Upper lobe of right lung (tissue), 1 donor: ENCODE results near the gene KCNC1. TPM values are rescaled to one million over a fixed set of nuclear protein-coding genes. Genes with fewer than 3 reads are reported as not detected.

Experiments
- ATAC-seq: fragments of 200-7000 bp; cut with Tn5 transposase; one replicate; pipeline ENCODE4 v1.9.1; 2020; ENCODE audit warnings: mild to moderate bottlenecking, moderate library complexity
- DNase-seq: peaks from one replicate; pipeline ENCODE4 v3.0.0-alpha.2; 2020
- H3K27ac ChIP-seq: fragments of 200-600 bp; one replicate; pipeline ENCODE4 v1.8.0; 2022
- H3K27me3 ChIP-seq: fragments of 200-600 bp; one replicate; pipeline ENCODE4 v1.8.0; 2022; ENCODE audit warnings: mild to moderate bottlenecking
- H3K36me3 ChIP-seq: fragments of 200-600 bp; one replicate; pipeline ENCODE4 v1.8.0; 2022
- H3K4me1 ChIP-seq: fragments of 200-600 bp; one replicate; pipeline ENCODE4 v1.8.0; 2022
- H3K4me3 ChIP-seq: fragments of 200-600 bp; one replicate; pipeline ENCODE4 v1.8.0; 2022; ENCODE audit warnings: mild to moderate bottlenecking
- H3K9me3 ChIP-seq: fragments of 200-600 bp; one replicate; pipeline ENCODE4 v1.8.0; 2022
- intact Hi-C: fragments of 100-400 bp; cut with DNase I; formaldehyde crosslinking; loops from one replicate; pipeline ENCODE4 v1.11.0; 2022
- total RNA-seq: library from RNA; stranded (reverse); fragmentation: NEBNext Ultra II Directional; extraction: Animal tissue kit (Norgen Biotek cat#: 25700); gene quantifications from one replicate; pipeline ENCODE4 v1.2.1, GENCODE V29; 2021
- TF ChIP-seq, protein P1 (sequence below): fragments of 200-600 bp; IDR thresholded peaks from one replicate; pipeline ENCODE4 v1.8.0; 2022; ENCODE audit warnings: antibody characterized with exemption
- donor health status: DM: no; HTN: yes; CAD: no; lungs with severe emphysema.

KCNC1 gene
- total RNA-seq, 1 donor from 2014 or later: not detected

DNA sequence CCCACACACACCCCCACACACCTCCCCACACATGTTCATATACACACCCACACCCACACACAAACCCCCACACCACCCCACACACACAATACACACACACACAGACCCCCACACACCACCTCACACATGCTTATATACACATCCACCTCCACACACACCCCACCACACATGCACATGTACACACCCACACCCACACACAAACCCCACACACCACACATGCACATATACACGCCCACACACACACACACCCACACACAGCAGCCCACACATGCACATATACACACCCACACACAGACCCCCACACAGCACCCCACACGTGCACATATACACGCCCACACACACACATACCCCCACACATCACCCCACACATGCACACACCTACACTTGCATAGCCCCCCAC is 29.1 kb downstream of the KCNC1 start:
- ATAC-seq (no peak), DNase-seq (no peak)
- no peak overlapping the region for H3K4me3 ChIP-seq
- H3K27ac ChIP-seq: no peak overlapping the region
- H3K4me1 ChIP-seq: no peaks in the 10 kb centered on the region
- intact Hi-C loops: no loop called here
- H3K27me3 ChIP-seq: no peaks in the 10 kb centered on the region
- TF ChIP-seq, protein P1, sequence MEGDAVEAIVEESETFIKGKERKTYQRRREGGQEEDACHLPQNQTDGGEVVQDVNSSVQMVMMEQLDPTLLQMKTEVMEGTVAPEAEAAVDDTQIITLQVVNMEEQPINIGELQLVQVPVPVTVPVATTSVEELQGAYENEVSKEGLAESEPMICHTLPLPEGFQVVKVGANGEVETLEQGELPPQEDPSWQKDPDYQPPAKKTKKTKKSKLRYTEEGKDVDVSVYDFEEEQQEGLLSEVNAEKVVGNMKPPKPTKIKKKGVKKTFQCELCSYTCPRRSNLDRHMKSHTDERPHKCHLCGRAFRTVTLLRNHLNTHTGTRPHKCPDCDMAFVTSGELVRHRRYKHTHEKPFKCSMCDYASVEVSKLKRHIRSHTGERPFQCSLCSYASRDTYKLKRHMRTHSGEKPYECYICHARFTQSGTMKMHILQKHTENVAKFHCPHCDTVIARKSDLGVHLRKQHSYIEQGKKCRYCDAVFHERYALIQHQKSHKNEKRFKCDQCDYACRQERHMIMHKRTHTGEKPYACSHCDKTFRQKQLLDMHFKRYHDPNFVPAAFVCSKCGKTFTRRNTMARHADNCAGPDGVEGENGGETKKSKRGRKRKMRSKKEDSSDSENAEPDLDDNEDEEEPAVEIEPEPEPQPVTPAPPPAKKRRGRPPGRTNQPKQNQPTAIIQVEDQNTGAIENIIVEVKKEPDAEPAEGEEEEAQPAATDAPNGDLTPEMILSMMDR: no peak
- H3K36me3 ChIP-seq: no peaks in the 10 kb centered on the region
- H3K9me3 ChIP-seq: no peaks in the 10 kb centered on the region

DNA sequence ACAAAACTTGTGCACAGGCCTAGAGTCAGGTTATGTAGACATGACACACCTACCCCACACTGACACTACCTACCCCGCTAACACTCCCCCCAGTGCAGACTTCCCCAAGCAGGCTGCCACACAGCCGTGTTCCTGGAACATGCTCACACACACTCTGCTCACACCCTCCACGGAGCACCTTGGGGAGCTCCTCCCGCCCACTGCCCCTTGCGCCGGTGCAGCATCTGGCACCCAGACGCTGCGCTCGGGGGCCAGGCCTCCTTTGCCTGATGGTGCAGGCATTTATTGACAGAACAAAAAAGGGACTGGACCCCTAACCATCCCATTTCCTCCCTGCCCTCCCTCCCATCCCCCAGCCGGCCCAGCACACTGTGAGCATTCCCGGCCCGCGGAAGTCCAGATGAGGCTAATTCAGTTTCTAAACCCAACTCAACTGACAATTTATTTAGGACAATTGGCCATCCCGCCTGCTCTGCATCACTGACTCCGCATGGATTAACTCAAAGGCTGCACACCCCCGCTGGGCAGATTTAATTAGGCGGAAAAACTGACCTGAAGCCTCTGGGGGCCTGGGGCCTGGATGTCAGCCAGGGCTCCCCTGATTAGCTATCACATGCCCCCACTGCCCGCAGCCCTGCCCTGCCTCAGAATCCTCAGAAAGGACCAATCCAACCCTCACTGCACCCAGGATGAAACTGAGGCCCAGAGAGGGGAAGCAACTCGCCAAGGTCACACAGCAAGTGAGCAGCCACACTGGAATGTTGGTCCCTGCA is 30.1 kb downstream of the KCNC1 start:
- no peak for ATAC-seq
- H3K27ac ChIP-seq: no peak overlapping the region
- TF ChIP-seq, protein P1: no peak
- no peak overlapping the region for H3K4me3 ChIP-seq
- no peaks in the 10 kb centered on the region for H3K9me3 ChIP-seq
- peak; percentile 39 for DNase-seq
- H3K36me3 ChIP-seq: no peaks in the 10 kb centered on the region
- intact Hi-C loops: no loop called here
- no peaks in the 10 kb centered on the region for H3K4me1 ChIP-seq
- H3K27me3 ChIP-seq: no peaks in the 10 kb centered on the region

DNA sequence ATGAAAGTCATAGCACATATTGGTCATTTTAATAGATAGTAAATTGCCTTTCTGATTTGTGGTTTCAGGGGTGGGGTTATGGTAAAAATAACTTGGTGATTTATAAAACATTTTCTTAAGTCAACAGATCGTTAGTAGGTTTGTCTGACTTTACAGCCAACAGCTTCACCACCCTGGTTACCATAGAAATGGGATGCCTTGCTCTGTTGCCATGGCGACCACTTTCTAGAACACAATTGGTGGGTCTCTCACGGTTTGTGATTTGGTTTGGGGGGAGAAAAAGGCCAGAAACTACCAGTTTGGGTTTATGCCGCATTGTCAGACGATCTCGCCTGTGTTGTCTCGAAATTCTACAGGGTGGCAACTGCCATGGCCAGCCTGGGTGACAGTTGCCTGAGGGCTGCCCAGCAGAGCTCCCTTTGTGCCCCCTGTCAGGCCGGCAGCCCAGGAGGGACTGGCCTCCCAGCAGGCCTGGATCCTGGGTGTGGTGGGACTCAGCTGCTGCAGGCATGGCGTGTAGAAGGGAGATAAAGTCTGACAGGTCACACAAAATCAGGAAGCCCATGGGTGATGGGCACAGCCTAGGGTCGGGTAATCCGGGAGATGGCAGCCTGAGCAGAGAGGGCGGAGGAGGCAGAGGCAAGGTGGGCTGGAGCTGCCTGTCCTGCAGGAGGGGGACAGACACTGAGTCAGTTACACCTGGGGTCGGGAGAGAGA is 30.9 kb downstream of the KCNC1 start:
- Histone ChIP-seq H3K27me3 (no peaks in the 10 kb centered on the region), H3K4me3 (no peak overlapping the region), H3K9me3 (no peaks in the 10 kb centered on the region), H3K36me3 (no peaks in the 10 kb centered on the region), H3K4me1 (no peaks in the 10 kb centered on the region), H3K27ac (no peak overlapping the region)
- TF ChIP-seq, protein P1: no peak
- DNase-seq (peak; percentile 54), ATAC-seq (no peak)
- intact Hi-C loops: no loop called here

DNA sequence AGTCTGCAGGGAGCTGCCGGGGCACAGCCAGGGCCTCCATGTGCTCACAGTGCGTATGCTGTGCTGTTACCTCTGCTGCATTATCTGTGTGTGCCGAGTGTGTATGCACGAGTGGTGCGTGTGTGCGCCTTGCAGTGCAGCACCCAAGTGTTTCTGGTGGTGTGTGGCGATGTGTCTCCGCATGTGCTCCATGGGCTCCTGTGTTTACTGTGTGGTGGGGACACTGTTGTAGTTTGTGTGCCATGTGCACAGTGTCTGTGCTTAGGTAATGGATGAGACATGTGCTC is 31.4 kb downstream of the KCNC1 start:
- no peaks in the 10 kb centered on the region for H3K27me3 ChIP-seq
- no peak overlapping the region for H3K27ac ChIP-seq
- H3K9me3 ChIP-seq: no peaks in the 10 kb centered on the region
- ATAC-seq (no peak), DNase-seq (no peak)
- intact Hi-C loops: no loop called here
- TF ChIP-seq, protein P1: no peak
- no peaks in the 10 kb centered on the region for H3K4me1 ChIP-seq
- H3K36me3 ChIP-seq: no peaks in the 10 kb centered on the region
- H3K4me3 ChIP-seq: no peak overlapping the region

DNA sequence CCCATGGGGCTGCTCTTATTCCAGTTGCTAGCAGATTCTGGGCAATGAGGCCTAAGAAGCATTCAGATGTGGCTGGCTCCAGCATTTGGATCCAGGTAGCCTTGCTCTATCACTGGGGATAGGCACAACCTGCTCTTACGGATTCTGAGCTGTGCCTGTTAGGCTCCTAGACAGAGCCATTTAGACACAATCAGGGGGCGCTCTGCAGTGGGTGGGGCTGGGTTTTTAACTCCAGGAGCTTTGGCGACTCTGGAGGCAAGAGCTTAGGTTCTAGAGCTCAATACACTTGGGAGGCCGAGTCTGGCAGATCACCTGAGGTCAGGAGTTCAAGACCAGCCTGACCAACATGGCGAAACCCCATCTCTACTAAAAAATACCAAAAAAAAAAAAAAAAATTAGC is 32.0 kb downstream of the KCNC1 start:
- H3K4me1 ChIP-seq: no peaks in the 10 kb centered on the region
- H3K27me3 ChIP-seq: no peaks in the 10 kb centered on the region
- TF ChIP-seq, protein P1: no peak
- no peak for ATAC-seq
- H3K4me3 ChIP-seq: no peak overlapping the region
- H3K27ac ChIP-seq: no peak overlapping the region
- intact Hi-C loops: no loop called here
- no peaks in the 10 kb centered on the region for H3K9me3 ChIP-seq
- DNase-seq: peak; percentile 33
- H3K36me3 ChIP-seq: no peaks in the 10 kb centered on the region
